BE2C (cell line): ENCODE data around the gene WDFY2.

Experiments
- DNase-seq: peaks from one replicate; pipeline ENCODE4 v3.0.0-alpha.2; 2020
- H3K27me3 ChIP-seq: fragments of 250-450 bp; sonication (Bioruptor Pico); 2 replicates; pipeline ENCODE4 v1.5.1; 2020; ENCODE audit warnings: mild to moderate bottlenecking
- H3K36me3 ChIP-seq: fragments of 250-450 bp; sonication (Bioruptor Pico); 2 replicates; pipeline ENCODE4 v1.5.1; 2020; ENCODE audit warnings: mild to moderate bottlenecking
- H3K4me1 ChIP-seq: fragments of 250-450 bp; sonication (Bioruptor Pico); 2 replicates; pipeline ENCODE4 v1.5.1; 2020
- H3K4me3 ChIP-seq: 2 replicates; pipeline ENCODE4 v1.5.1; 2011; ENCODE audit warnings: low read depth, low read length
- H3K9me3 ChIP-seq: fragments of 250-450 bp; sonication (Bioruptor Pico); 2 replicates; pipeline ENCODE4 v1.5.1; 2020
- TF ChIP-seq, protein P1 (sequence below): IDR thresholded peaks from 2 replicates; pipeline ENCODE4 v1.5.1; 2012; ENCODE audit warnings: mild to moderate bottlenecking, low read depth, low read length

The WDFY2 gene

GRCh38 chr13:51769455-51770127, 185.3 kb downstream of the WDFY2 start:
- Histone ChIP-seq H3K9me3 (no peaks in the 10 kb centered on the region), H3K4me3 (no peak overlapping the region), H3K36me3 (no peaks in the 10 kb centered on the region), H3K4me1 (peaks cover 4% of the 10 kb centered on the region), H3K27me3 (no peaks in the 10 kb centered on the region)
- TF ChIP-seq, protein P1, sequence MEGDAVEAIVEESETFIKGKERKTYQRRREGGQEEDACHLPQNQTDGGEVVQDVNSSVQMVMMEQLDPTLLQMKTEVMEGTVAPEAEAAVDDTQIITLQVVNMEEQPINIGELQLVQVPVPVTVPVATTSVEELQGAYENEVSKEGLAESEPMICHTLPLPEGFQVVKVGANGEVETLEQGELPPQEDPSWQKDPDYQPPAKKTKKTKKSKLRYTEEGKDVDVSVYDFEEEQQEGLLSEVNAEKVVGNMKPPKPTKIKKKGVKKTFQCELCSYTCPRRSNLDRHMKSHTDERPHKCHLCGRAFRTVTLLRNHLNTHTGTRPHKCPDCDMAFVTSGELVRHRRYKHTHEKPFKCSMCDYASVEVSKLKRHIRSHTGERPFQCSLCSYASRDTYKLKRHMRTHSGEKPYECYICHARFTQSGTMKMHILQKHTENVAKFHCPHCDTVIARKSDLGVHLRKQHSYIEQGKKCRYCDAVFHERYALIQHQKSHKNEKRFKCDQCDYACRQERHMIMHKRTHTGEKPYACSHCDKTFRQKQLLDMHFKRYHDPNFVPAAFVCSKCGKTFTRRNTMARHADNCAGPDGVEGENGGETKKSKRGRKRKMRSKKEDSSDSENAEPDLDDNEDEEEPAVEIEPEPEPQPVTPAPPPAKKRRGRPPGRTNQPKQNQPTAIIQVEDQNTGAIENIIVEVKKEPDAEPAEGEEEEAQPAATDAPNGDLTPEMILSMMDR, result no peak
- DNase-seq, result no peak

GRCh38 chr13:51770160-51770559, 185.9 kb downstream of the WDFY2 start:
- TF ChIP-seq, protein P1, result no peak
- Histone ChIP-seq H3K4me3 (no peak overlapping the region), H3K36me3 (no peaks in the 10 kb centered on the region), H3K27me3 (no peaks in the 10 kb centered on the region), H3K9me3 (no peaks in the 10 kb centered on the region), H3K4me1 (no peaks in the 10 kb centered on the region; the same call in 1 of the 2 replicates)
- DNase-seq, result no peak

- Histone ChIP-seq H3K27me3 (no peaks in the 10 kb centered on the region), H3K9me3 (no peaks in the 10 kb centered on the region), H3K36me3 (no peaks in the 10 kb centered on the region), H3K4me1 (no peaks in the 10 kb centered on the region), H3K4me3 (no peak overlapping the region)
- TF ChIP-seq, protein P1, result no peak
- DNase-seq, result no peak
These were observed 186.6 kb downstream of the WDFY2 start for GRCh38 chr13:51770681-51771417.

- TF ChIP-seq, protein P1, result no peak
- no peaks in the 10 kb centered on the region for H3K27me3 ChIP-seq
- no peaks in the 10 kb centered on the region for H3K4me1 ChIP-seq
- H3K4me3 ChIP-seq, result no peak overlapping the region
- H3K36me3 ChIP-seq, result no peaks in the 10 kb centered on the region
- DNase-seq, result no peak
- no peaks in the 10 kb centered on the region for H3K9me3 ChIP-seq
These were observed 187.3 kb downstream of the WDFY2 start for GRCh38 chr13:51771418-51772104.

- H3K36me3 ChIP-seq, result no peaks in the 10 kb centered on the region
- TF ChIP-seq, protein P1, result no peak
- DNase-seq, result no peak
- H3K4me3 ChIP-seq, result no peak overlapping the region
- H3K9me3 ChIP-seq, result no peaks in the 10 kb centered on the region
- no peaks in the 10 kb centered on the region for H3K27me3 ChIP-seq
- H3K4me1 ChIP-seq, result no peaks in the 10 kb centered on the region
These were observed 187.8 kb downstream of the WDFY2 start for GRCh38 chr13:51772105-51772455.
